ENCODE measurements around the gene ABCA8. TPM values are rescaled to one million over a fixed set of nuclear protein-coding genes. Genes with fewer than 3 reads are reported as not detected.

Gene ABCA8
- total and polyA plus RNA-seq, 2 of the 8 experiments (the other 6 are each of a cell fraction or from before 2014, with no cell fraction given), result not detected

GRCh38 chr17:68941761-68942160 is 13.4 kb downstream of the ABCA8 start (continued):
- TF ChIP-seq ATF2 (IDR thresholded peaks at IDR 0.05; ENCODE audit: low read length), result no peak
- no peak for TF ChIP-seq MAFK (IDR thresholded peaks at IDR 0.05; ENCODE audit: low read depth, low read length)
- no peak for TF ChIP-seq ZNF274 (IDR thresholded peaks at IDR 0.05; ENCODE audit: borderline replicate concordance, extremely low read depth, low read length)
- TF ChIP-seq CHD1 (IDR thresholded peaks at IDR 0.05; ENCODE audit: low read depth, low read length), result no peak
- TF ChIP-seq BCL11A (IDR thresholded peaks at IDR 0.05; ENCODE audit: low read depth in 2 of 2, low read length in 2 of 2), result no peak
- no peak for TF ChIP-seq SUZ12 (IDR thresholded peaks at IDR 0.05; ENCODE audit: low read length)
- TF ChIP-seq ASH2L (IDR thresholded peaks at IDR 0.05; ENCODE audit: low read length), result no peak
- TF ChIP-seq RBBP5 (IDR thresholded peaks at IDR 0.05; ENCODE audit: borderline replicate concordance, low read depth, low read length), result no peak
- TF ChIP-seq HDAC2 (IDR thresholded peaks at IDR 0.05; ENCODE audit: borderline replicate concordance in 1 of 2, low read depth in 2 of 2, low read length in 2 of 2), result no peak
